Liver (tissue), 9 donors: ENCODE data around the gene RIN1. TPM values are rescaled to one million over a fixed set of nuclear protein-coding genes. Genes with fewer than 3 reads are reported as not detected.

Experiments
- DNase-seq: peaks from one replicate; pipeline ENCODE4 v3.0.0-alpha.2; 2017; ENCODE audit warnings: low spot score
- H3K27ac ChIP-seq, 2 donors: one replicate each; pipeline ENCODE4 v1.7.0; 2013; ENCODE audit warnings: inconsistent platforms in 2 of 2, low read length in 2 of 2, control low read depth in 1 of 2, low read depth in 1 of 2, mild to moderate bottlenecking in 1 of 2
- H3K27me3 ChIP-seq, 4 donors: one replicate each; pipeline versions ENCODE4 v1.6.1 to v1.7.0; 2013; ENCODE audit warnings: low read length in 3 of 4, inconsistent platforms in 1 of 4, mild to moderate bottlenecking in 1 of 4, moderate library complexity in 1 of 4; ENCODE audit not compliant: control insufficient read depth in 4 of 4, insufficient read depth in 4 of 4
- H3K36me3 ChIP-seq, 4 donors: one replicate each; pipeline versions ENCODE4 v1.6.1 to v1.7.0; 2013; ENCODE audit warnings: low read length in 3 of 4, mild to moderate bottlenecking in 3 of 4, low read depth in 1 of 4, moderate library complexity in 1 of 4; ENCODE audit not compliant: control insufficient read depth in 4 of 4, insufficient read depth in 3 of 4
- H3K4me1 ChIP-seq, 4 donors: one replicate each; pipeline versions ENCODE4 v1.6.1 to v1.7.0; 2013; ENCODE audit warnings: low read length in 3 of 4, mild to moderate bottlenecking in 3 of 4, moderate library complexity in 1 of 4; ENCODE audit not compliant: control insufficient read depth in 4 of 4, insufficient read depth in 4 of 4
- H3K4me3 ChIP-seq, 3 donors: one replicate each; pipeline versions ENCODE4 v1.6.1 to v1.7.0; 2013; ENCODE audit warnings: low read length in 3 of 3, control low read depth in 1 of 3, low read depth in 1 of 3, mild to moderate bottlenecking in 1 of 3
- H3K9ac ChIP-seq, 2 donors: one replicate each; pipeline ENCODE4 v1.7.0; 2013; ENCODE audit warnings: low read length in 2 of 2, mild to moderate bottlenecking in 2 of 2, moderate library complexity in 2 of 2, control low read depth in 1 of 2, low read depth in 1 of 2
- H3K9me3 ChIP-seq, 4 donors: one replicate each; pipeline versions ENCODE4 v1.6.1 to v1.7.0; 2013; ENCODE audit warnings: low read length in 3 of 4; ENCODE audit not compliant: control insufficient read depth in 4 of 4
- EGR1 ChIP-seq, 2 donors: IDR thresholded peaks; 2 replicates each; pipeline ENCODE4 v1.6.1; 2016 to 2018; ENCODE audit warnings: antibody characterized with exemption in 2 of 2, low read depth in 2 of 2
- FOXA1 ChIP-seq: IDR thresholded peaks from 2 replicates; pipeline ENCODE4 v1.6.1; 2016; ENCODE audit warnings: antibody characterized with exemption
- FOXA2 ChIP-seq: IDR thresholded peaks from 2 replicates; pipeline ENCODE4 v1.6.1; 2016; ENCODE audit warnings: antibody characterized with exemption
- GABPA ChIP-seq, 2 donors: IDR thresholded peaks in 1 of 2; conservative IDR thresholded peaks in 1 of 2; 2 replicates each; pipeline ENCODE4 v1.6.1; 2016; ENCODE audit warnings: antibody characterized with exemption in 2 of 2, mild to moderate bottlenecking in 1 of 2, moderate library complexity in 1 of 2
- HNF4A ChIP-seq, 2 donors: conservative IDR thresholded peaks; 2 replicates each; pipeline ENCODE4 v1.6.1; 2016; ENCODE audit warnings: antibody characterized with exemption in 2 of 2, mild to moderate bottlenecking in 2 of 2
- HNF4G ChIP-seq: IDR thresholded peaks from 2 replicates; pipeline ENCODE4 v1.6.1; 2016; ENCODE audit warnings: antibody characterized with exemption
- JUND ChIP-seq, 2 donors: IDR thresholded peaks; 2 replicates each; pipeline ENCODE4 v1.6.1; 2016; ENCODE audit warnings: antibody characterized with exemption in 2 of 2
- MAX ChIP-seq: IDR thresholded peaks from 2 replicates; pipeline ENCODE4 v1.6.1; 2016; ENCODE audit warnings: antibody characterized with exemption
- NR2F2 ChIP-seq: IDR thresholded peaks from 2 replicates; pipeline ENCODE4 v1.6.1; 2016; ENCODE audit warnings: antibody characterized with exemption
- RAD21 ChIP-seq, 2 donors: IDR thresholded peaks; 2 replicates each; pipeline ENCODE4 v1.6.1; 2016; ENCODE audit warnings: antibody characterized with exemption in 2 of 2, mild to moderate bottlenecking in 2 of 2
- REST ChIP-seq: IDR thresholded peaks from 2 replicates; pipeline ENCODE4 v1.6.1; 2016; ENCODE audit warnings: antibody characterized with exemption, mild to moderate bottlenecking
- RXRA ChIP-seq, 2 donors: IDR thresholded peaks; 2 replicates each; pipeline ENCODE4 v1.6.1; 2017 to 2018; ENCODE audit warnings: antibody characterized with exemption in 2 of 2, mild to moderate bottlenecking in 1 of 2
- SP1 ChIP-seq: IDR thresholded peaks from 2 replicates; pipeline ENCODE4 v1.6.1; 2018; ENCODE audit warnings: antibody characterized with exemption, mild to moderate bottlenecking
- TAF1 ChIP-seq: conservative IDR thresholded peaks from 2 replicates; pipeline ENCODE4 v1.6.1; 2016; ENCODE audit warnings: antibody characterized with exemption, mild to moderate bottlenecking
- YY1 ChIP-seq: IDR thresholded peaks from 2 replicates; pipeline ENCODE4 v1.6.1; 2016; ENCODE audit warnings: antibody characterized with exemption, mild to moderate bottlenecking
- WGBS: extraction: QIAGEN DNeasy Blood & Tissue Kit; methylation state at CpG from one replicate; pipeline ENCODE4 v1.1.7; 2013; 5-methylcytosine and 5-hydroxymethylcytosine counted together
- polyA plus RNA-seq, 2 donors: library from polyadenylated mRNA; stranded (reverse) in 1 of 2; unstranded in 1 of 2; fragments of 200-250 nt in 1 of 2; fragments of >200 nt in 1 of 2; fragmentation: Nextera tagmentation in 1 of 2; extraction: Ambion mirVana in 1 of 2; gene quantifications; one replicate each; pipeline versions ENCODE4 v1.2.1 to v1.2.3, GENCODE V29; 2013 to 2015
- total RNA-seq, 2 donors: library from RNA; depleted of rRNA; stranded (reverse); fragments of >200 nt; gene quantifications; one replicate each; pipeline ENCODE4 v1.2.3, GENCODE V29; 2014
- TF ChIP-seq, protein P1 (sequence below): IDR thresholded peaks from 2 replicates; pipeline ENCODE4 v1.6.1; 2016; ENCODE audit warnings: antibody characterized with exemption
- TF ChIP-seq, protein P2 (sequence below): fragments of 150-350 bp; IDR thresholded peaks from 2 replicates; pipeline ENCODE4 v1.5.1; 2017; ENCODE audit warnings: improper control_type of control experiment, low read depth, low read length; ENCODE audit not compliant: missing input control
- TF ChIP-seq, protein P3 (sequence below): IDR thresholded peaks from 2 replicates; pipeline ENCODE4 v1.6.1; 2016; ENCODE audit warnings: antibody characterized with exemption
- donor health status: healthy.
- donor health status: healthy.
- donor health status: healthy.
- donor health status: healthy.
- donor health status: healthy.

RIN1 gene
- total and polyA plus RNA-seq, 4 donors = 0.11 to 1.1 (median 0.53) TPM

GRCh38 chr11:66284526-66285078, 51.6 kb downstream of the RIN1 start:
- TF ChIP-seq NR2F2 (no peak), HNF4A (conservative IDR thresholded peaks at IDR 0.05) (no peak), REST (no peak), JUND (IDR thresholded peaks at IDR 0.05) (no peak), YY1 (no peak), FOXA2 (no peak), TAF1 (no peak), RXRA (IDR thresholded peaks at IDR 0.05) (no peak), RAD21 (IDR thresholded peaks at IDR 0.05) (no peak), EGR1 (IDR thresholded peaks at IDR 0.05; ENCODE audit: low read depth in 2 of 2) (no peak), GABPA (IDR thresholded peaks at IDR 0.05 in 1 of 2, conservative IDR thresholded peaks at IDR 0.05 in 1 of 2) (no peak), HNF4G (no peak), MAX (no peak), SP1 (no peak), FOXA1 (no peak)
- TF ChIP-seq, protein P1, sequence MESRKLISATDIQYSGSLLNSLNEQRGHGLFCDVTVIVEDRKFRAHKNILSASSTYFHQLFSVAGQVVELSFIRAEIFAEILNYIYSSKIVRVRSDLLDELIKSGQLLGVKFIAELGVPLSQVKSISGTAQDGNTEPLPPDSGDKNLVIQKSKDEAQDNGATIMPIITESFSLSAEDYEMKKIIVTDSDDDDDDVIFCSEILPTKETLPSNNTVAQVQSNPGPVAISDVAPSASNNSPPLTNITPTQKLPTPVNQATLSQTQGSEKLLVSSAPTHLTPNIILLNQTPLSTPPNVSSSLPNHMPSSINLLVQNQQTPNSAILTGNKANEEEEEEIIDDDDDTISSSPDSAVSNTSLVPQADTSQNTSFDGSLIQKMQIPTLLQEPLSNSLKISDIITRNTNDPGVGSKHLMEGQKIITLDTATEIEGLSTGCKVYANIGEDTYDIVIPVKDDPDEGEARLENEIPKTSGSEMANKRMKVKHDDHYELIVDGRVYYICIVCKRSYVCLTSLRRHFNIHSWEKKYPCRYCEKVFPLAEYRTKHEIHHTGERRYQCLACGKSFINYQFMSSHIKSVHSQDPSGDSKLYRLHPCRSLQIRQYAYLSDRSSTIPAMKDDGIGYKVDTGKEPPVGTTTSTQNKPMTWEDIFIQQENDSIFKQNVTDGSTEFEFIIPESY = no peak
- TF ChIP-seq, protein P2, sequence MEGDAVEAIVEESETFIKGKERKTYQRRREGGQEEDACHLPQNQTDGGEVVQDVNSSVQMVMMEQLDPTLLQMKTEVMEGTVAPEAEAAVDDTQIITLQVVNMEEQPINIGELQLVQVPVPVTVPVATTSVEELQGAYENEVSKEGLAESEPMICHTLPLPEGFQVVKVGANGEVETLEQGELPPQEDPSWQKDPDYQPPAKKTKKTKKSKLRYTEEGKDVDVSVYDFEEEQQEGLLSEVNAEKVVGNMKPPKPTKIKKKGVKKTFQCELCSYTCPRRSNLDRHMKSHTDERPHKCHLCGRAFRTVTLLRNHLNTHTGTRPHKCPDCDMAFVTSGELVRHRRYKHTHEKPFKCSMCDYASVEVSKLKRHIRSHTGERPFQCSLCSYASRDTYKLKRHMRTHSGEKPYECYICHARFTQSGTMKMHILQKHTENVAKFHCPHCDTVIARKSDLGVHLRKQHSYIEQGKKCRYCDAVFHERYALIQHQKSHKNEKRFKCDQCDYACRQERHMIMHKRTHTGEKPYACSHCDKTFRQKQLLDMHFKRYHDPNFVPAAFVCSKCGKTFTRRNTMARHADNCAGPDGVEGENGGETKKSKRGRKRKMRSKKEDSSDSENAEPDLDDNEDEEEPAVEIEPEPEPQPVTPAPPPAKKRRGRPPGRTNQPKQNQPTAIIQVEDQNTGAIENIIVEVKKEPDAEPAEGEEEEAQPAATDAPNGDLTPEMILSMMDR = no peak
- TF ChIP-seq, protein P3, sequence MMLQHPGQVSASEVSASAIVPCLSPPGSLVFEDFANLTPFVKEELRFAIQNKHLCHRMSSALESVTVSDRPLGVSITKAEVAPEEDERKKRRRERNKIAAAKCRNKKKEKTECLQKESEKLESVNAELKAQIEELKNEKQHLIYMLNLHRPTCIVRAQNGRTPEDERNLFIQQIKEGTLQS = no peak
- 96% methylated on average over 16 of the region's 16 CpGs for WGBS

More at GRCh38 chr11:66284526-66285078, 51.6 kb downstream of the RIN1 start:
- Histone ChIP-seq H3K9ac (no peak overlapping the region), H3K4me3 (no peak overlapping the region), H3K9me3 (no peaks in the 10 kb centered on the region), H3K4me1 (peaks cover 10 to 43% (median 28%) of the 10 kb centered on the region in 4 donors), H3K27me3 (no peaks in the 10 kb centered on the region), H3K36me3 (peaks cover 0 to 5% (median 4%) of the 10 kb centered on the region in 4 donors), H3K27ac (no peak overlapping the region)
- DNase-seq = no peak
